ENCODE data around the gene TANC1. TPM values are rescaled to one million over a fixed set of nuclear protein-coding genes. Genes with fewer than 3 reads are reported as not detected.
A peak's percentile ranks its signal among the peaks of the same experiment; 100 is the strongest.

Gene TANC1
- total RNA-seq, 6 donors from 2014 or later: 41.6 to 101 (median 75.5) TPM

GRCh38 chr2:159164457-159164911 is 196.0 kb downstream of the TANC1 start:
- H3K36me3 ChIP-seq: peaks cover 0 to 44% (median 1%) of the 10 kb centered on the region in 4 donors
- WGBS, 2 donors: 52 to 58% methylated on average over 3 of the region's 3 CpGs
- H3K4me3 ChIP-seq: no peak overlapping the region
- peaks cover 0 to 14% (median 12%) of the 10 kb centered on the region in 4 donors for H3K4me1 ChIP-seq
- H3K27me3 ChIP-seq: no peaks in the 10 kb centered on the region
- TF ChIP-seq CTCF (IDR thresholded peaks at IDR 0.05) (no peak), EP300 (IDR thresholded peaks at IDR 0.05) (no peak), POLR2AphosphoS5 (IDR thresholded peaks at IDR 0.05) (no peak), POLR2A (IDR thresholded peaks at IDR 0.05) (no peak)
- ATAC-seq (ENCODE audit: low FRiP score in 2 of 2) (no peak), DNase-seq (no peak)
- peak overlapping the region in 2 of 4 donors; percentile 4 to 9 for H3K27ac ChIP-seq
- H3K9me3 ChIP-seq: no peaks in the 10 kb centered on the region

- H3K4me1 ChIP-seq: peaks cover 0 to 14% (median 12%) of the 10 kb centered on the region in 4 donors
- no peaks in the 10 kb centered on the region for H3K9me3 ChIP-seq
- H3K4me3 ChIP-seq: no peak overlapping the region
- ATAC-seq (ENCODE audit: low FRiP score in 2 of 2) (no peak), DNase-seq (no peak)
- no peak for TF ChIP-seq CTCF (IDR thresholded peaks at IDR 0.05)
- TF ChIP-seq POLR2AphosphoS5 (IDR thresholded peaks at IDR 0.05): no peak
- H3K36me3 ChIP-seq: peaks cover 0 to 49% (median 1%) of the 10 kb centered on the region in 4 donors
- no peaks in the 10 kb centered on the region for H3K27me3 ChIP-seq
- H3K27ac ChIP-seq: peak overlapping the region in 1 of 4 donors; percentile 9
- WGBS, 2 donors: 80 to 88% methylated on average over 4 of the region's 4 CpGs
Measured at GRCh38 chr2:159165048-159165447, 196.6 kb downstream of the TANC1 start.

GRCh38 chr2:159168707-159169106 is 200.3 kb downstream of the TANC1 start:
- TF ChIP-seq CTCF (IDR thresholded peaks at IDR 0.05) (peak in 1 of 6 experiments; percentile 16), POLR2AphosphoS5 (IDR thresholded peaks at IDR 0.05) (no peak), POLR2A (IDR thresholded peaks at IDR 0.05) (no peak), EP300 (IDR thresholded peaks at IDR 0.05) (no peak)
- WGBS, 2 donors: 78 to 89% methylated on average over 1 of the region's 1 CpG
- H3K4me3 ChIP-seq: no peak overlapping the region
- ATAC-seq (ENCODE audit: low FRiP score in 2 of 2): no peak
- peaks cover 0 to 5% (median 3%) of the 10 kb centered on the region in 4 donors for H3K4me1 ChIP-seq
- no peaks in the 10 kb centered on the region for H3K27me3 ChIP-seq
- H3K9me3 ChIP-seq: no peaks in the 10 kb centered on the region
- peaks cover 0 to 65% (median 16%) of the 10 kb centered on the region in 4 donors for H3K36me3 ChIP-seq
- no peak overlapping the region for H3K27ac ChIP-seq
- no peak for DNase-seq

GRCh38 chr2:159169187-159169586 is 200.7 kb downstream of the TANC1 start:
- no peak overlapping the region for H3K4me3 ChIP-seq
- H3K9me3 ChIP-seq: no peaks in the 10 kb centered on the region
- no peak for ATAC-seq (ENCODE audit: low FRiP score in 2 of 2)
- TF ChIP-seq POLR2A (IDR thresholded peaks at IDR 0.05) (no peak), EP300 (IDR thresholded peaks at IDR 0.05) (no peak), CTCF (IDR thresholded peaks at IDR 0.05) (no peak)
- 85 to 87% methylated on average over 6 of the region's 6 CpGs for WGBS, 2 donors
- peaks cover 0 to 5% (median 3%) of the 10 kb centered on the region in 4 donors for H3K4me1 ChIP-seq
- no peaks in the 10 kb centered on the region for H3K27me3 ChIP-seq
- no peak for DNase-seq
- H3K27ac ChIP-seq: no peak overlapping the region
- peaks cover 0 to 66% (median 19%) of the 10 kb centered on the region in 4 donors for H3K36me3 ChIP-seq

- H3K4me1 ChIP-seq: peaks cover 0 to 5% (median 0%) of the 10 kb centered on the region in 4 donors
- peaks cover 3 to 77% (median 28%) of the 10 kb centered on the region in 4 donors for H3K36me3 ChIP-seq
- no peak overlapping the region for H3K27ac ChIP-seq
- no peaks in the 10 kb centered on the region for H3K27me3 ChIP-seq
- no peak for ATAC-seq (ENCODE audit: low FRiP score in 2 of 2)
- no peak for TF ChIP-seq POLR2AphosphoS5 (IDR thresholded peaks at IDR 0.05)
- DNase-seq: no peak
- no peak overlapping the region for H3K4me3 ChIP-seq
- H3K9me3 ChIP-seq: no peaks in the 10 kb centered on the region
- WGBS, 2 donors: 65 to 71% methylated on average over 3 of the region's 3 CpGs
Measured at GRCh38 chr2:159172403-159172802, 204.0 kb downstream of the TANC1 start.
